WERI-Rb-1 (cell line): ENCODE results near the gene MRPL19.

Source experiments
- DNase-seq: peaks from one replicate; pipeline ENCODE4 v3.0.0-alpha.2; 2020
- H3K27ac ChIP-seq: fragments of 250-450 bp; sonication (Bioruptor Pico); 2 replicates; pipeline ENCODE4 v1.5.1; 2020; ENCODE audit warnings: mild to moderate bottlenecking, moderate library complexity
- H3K27me3 ChIP-seq: fragments of 250-450 bp; sonication (Bioruptor Pico); 2 replicates; pipeline ENCODE4 v1.5.1; 2021; ENCODE audit warnings: mild to moderate bottlenecking, low read depth, moderate library complexity; ENCODE audit not compliant: insufficient read depth, severe bottlenecking
- H3K36me3 ChIP-seq: fragments of 250-450 bp; sonication (Bioruptor Pico); 2 replicates; pipeline ENCODE4 v1.5.1; 2020; ENCODE audit warnings: mild to moderate bottlenecking, moderate library complexity
- H3K4me3 ChIP-seq: 2 replicates; pipeline ENCODE4 v1.5.1; 2011; ENCODE audit warnings: low read depth, mild to moderate bottlenecking, control low read depth, low read length
- H3K9me3 ChIP-seq: fragments of 250-450 bp; sonication (Bioruptor Pico); 2 replicates; pipeline ENCODE4 v1.5.1; 2021; ENCODE audit warnings: mild to moderate bottlenecking, moderate library complexity; ENCODE audit not compliant: severe bottlenecking
- TF ChIP-seq, protein P1 (sequence below): IDR thresholded peaks from 2 replicates; pipeline ENCODE4 v1.5.1; 2011; ENCODE audit warnings: low read depth, mild to moderate bottlenecking, control low read depth, inconsistent platforms, low read length

Gene MRPL19

DNA sequence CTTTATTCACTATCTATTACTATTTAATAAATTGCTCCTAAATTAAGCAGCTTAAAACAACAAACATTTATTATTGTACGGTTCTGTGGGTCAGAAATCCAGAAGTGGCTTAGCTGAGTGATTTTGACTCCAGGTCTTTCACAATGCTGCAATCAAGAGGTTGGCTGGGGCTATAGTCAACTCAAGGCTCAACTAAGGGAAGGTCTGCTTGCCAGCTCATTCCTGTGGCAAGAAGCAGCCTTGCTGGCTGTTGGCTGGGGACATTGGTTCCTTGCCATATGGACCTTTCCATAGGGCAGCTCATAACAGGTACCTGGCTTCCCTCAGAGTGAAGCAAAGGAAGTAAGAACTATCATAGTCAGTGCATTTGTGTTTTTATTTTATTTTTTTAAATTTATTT is 5.0 kb upstream of the MRPL19 start:
- TF ChIP-seq, protein P1, sequence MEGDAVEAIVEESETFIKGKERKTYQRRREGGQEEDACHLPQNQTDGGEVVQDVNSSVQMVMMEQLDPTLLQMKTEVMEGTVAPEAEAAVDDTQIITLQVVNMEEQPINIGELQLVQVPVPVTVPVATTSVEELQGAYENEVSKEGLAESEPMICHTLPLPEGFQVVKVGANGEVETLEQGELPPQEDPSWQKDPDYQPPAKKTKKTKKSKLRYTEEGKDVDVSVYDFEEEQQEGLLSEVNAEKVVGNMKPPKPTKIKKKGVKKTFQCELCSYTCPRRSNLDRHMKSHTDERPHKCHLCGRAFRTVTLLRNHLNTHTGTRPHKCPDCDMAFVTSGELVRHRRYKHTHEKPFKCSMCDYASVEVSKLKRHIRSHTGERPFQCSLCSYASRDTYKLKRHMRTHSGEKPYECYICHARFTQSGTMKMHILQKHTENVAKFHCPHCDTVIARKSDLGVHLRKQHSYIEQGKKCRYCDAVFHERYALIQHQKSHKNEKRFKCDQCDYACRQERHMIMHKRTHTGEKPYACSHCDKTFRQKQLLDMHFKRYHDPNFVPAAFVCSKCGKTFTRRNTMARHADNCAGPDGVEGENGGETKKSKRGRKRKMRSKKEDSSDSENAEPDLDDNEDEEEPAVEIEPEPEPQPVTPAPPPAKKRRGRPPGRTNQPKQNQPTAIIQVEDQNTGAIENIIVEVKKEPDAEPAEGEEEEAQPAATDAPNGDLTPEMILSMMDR: no peak
- no peak for DNase-seq
- Histone ChIP-seq H3K27ac (no peak overlapping the region), H3K36me3 (no peaks in the 10 kb centered on the region), H3K4me3 (no peak overlapping the region), H3K27me3 (no peaks in the 10 kb centered on the region), H3K9me3 (no peaks in the 10 kb centered on the region)

DNA sequence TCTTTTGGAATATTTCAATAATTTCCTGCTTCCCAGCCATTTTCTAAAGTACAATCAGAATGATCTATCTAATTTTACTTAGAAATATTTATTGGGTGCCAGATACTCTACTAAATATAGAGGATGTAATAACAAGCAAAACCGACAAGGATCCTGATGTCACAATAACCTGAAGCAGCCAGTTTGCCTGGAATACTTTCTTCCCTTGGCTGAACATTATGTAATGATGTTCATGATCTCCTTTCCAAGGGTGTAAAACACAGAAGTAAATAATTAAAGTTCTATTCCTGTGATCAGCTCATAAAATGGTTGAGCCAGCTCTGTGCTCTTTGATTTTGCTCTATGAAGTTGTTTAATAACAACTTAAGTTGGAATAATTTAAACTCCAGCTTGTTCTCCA is 2.6 kb upstream of the MRPL19 start:
- H3K27me3 ChIP-seq: no peaks in the 10 kb centered on the region
- TF ChIP-seq, protein P1: no peak
- no peaks in the 10 kb centered on the region for H3K9me3 ChIP-seq
- no peak for DNase-seq
- no peak overlapping the region for H3K4me3 ChIP-seq
- H3K36me3 ChIP-seq: peaks cover 11% of the 10 kb centered on the region
- H3K27ac ChIP-seq: no peak overlapping the region

DNA sequence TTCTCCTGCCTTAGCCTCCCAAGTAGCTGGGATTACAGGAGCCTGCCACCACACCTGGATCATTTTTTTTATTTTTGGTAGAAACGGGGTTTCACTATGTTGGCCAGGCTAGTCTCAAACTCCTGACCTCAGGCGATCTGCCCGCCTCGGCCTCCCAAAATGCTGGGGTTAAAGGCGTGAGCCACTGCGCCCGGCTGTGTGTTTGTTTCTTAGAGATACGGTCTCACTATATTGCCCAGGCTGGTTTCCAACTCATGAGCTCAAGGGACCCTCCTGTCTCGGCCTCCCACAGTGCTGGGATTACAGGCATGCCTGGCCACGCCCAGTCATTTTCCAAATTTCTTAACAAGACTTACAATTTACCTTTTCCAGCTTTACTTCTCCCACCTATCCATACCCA is 940 bp upstream of the MRPL19 start:
- no peak for DNase-seq
- H3K4me3 ChIP-seq: no peak overlapping the region
- TF ChIP-seq, protein P1: no peak
- H3K27me3 ChIP-seq: no peaks in the 10 kb centered on the region
- peaks cover 26% of the 10 kb centered on the region for H3K36me3 ChIP-seq
- H3K9me3 ChIP-seq: no peaks in the 10 kb centered on the region
- no peak overlapping the region for H3K27ac ChIP-seq

DNA sequence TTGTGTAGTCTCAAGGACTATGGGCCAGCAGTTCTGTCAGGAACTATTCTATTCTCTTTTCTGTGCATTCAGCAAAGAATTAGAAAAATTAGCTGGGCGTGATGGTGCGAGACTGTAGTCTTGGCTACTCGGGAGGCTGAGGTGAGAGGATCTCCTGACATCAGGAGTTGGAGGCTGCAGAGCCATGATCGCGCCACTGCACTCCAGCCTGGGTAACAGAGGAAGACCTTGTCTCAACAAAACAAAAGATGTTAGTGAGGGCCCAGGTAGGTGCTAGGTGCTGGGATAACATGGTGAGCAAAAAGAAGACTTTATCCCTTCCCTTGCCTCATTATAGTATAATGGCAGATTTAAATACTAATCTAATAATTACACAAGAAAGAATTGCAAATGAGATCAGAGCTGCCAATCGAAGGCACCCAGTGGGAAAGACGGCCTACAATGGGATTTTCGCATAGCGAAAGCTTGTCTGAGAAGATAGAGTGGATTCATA is 447 bp upstream of the MRPL19 start:
- DNase-seq: no peak
- Histone ChIP-seq H3K27ac (peak overlapping the region; percentile 85), H3K36me3 (peaks cover 31% of the 10 kb centered on the region), H3K9me3 (no peaks in the 10 kb centered on the region), H3K27me3 (no peaks in the 10 kb centered on the region), H3K4me3 (peak overlapping the region; percentile 93)
- TF ChIP-seq, protein P1: no peak

DNA sequence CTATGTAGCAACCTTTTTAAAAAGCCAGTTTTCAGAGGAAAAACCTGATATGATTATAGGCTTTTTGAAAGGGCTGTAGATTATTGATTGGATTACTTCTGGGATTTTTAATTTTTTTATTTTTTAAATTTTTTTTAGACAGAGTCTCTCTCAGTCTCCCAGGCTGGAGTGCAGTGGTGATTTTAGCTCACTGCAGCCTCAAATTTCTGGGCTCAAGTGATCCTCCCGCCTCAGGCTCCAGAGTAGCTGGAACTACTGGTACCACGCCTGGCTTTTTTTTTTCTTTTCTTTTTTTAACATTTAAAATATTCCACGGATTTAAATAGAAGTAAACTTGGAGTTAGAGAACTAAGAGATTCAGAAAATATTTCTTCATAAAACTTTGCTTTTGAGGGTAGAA is 1.2 kb downstream of the MRPL19 start:
- TF ChIP-seq, protein P1: no peak
- Histone ChIP-seq H3K27me3 (no peaks in the 10 kb centered on the region), H3K36me3 (peaks cover 47% of the 10 kb centered on the region), H3K9me3 (no peaks in the 10 kb centered on the region), H3K27ac (no peak overlapping the region), H3K4me3 (peak overlapping the region; percentile 93)
- DNase-seq: no peak

DNA sequence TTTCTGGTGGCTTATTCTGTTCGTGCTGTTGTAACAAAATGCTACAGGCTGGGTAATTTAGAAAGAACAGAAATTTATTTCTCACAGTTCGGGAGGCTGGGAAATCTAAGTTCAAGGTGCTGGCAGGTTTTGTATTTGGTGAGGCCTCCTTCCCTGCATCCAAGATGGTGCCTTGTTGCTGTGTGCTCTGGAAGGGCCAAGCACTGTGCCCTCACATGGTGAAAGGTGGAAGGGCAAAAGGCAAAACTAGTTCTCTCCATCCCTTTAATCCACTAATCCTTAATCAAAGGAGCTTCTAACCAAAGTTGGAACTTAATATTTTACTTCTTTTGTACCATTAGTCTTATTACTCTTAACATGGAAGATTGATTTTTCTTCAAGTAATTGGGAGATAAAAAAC is 7.4 kb downstream of the MRPL19 start:
- Histone ChIP-seq H3K4me3 (no peak overlapping the region), H3K36me3 (peaks cover 89% of the 10 kb centered on the region), H3K27ac (no peak overlapping the region), H3K9me3 (no peaks in the 10 kb centered on the region), H3K27me3 (no peaks in the 10 kb centered on the region)
- TF ChIP-seq, protein P1: peak; percentile 24; the same call in 1 of the 2 replicates
- no peak for DNase-seq
